HL-60 (cell line): ENCODE measurements around the gene CTIF.

ENCODE experiments used
- CTCF ChIP-seq: IDR thresholded peaks from one replicate; pipeline ENCODE4 v1.5.1; 2011; ENCODE audit warnings: low read length, control low read depth, inconsistent platforms; ENCODE audit not compliant: insufficient read depth
- GABPA ChIP-seq: IDR thresholded peaks from 2 replicates; pipeline ENCODE4 v1.6.1; 2012; ENCODE audit warnings: low read depth

GRCh38 chr18:48641981-48642380 is 103.2 kb downstream of the CTIF start:
- TF ChIP-seq CTCF (no peak), GABPA (no peak)
